HepG2 (cell line): ENCODE measurements around the gene TOMM22. TPM values are rescaled to one million over a fixed set of nuclear protein-coding genes. Genes with fewer than 3 reads are reported as not detected.

Experiments
- ADNP ChIP-seq: sonication (generic); formaldehyde crosslinking; IDR thresholded peaks from 2 replicates; pipeline ENCODE4 v1.4.0; 2020; ENCODE audit warnings: missing genetic modification reagents
- ARID2 ChIP-seq: sonication (generic); formaldehyde crosslinking; IDR thresholded peaks from 2 replicates; pipeline ENCODE4 v1.8.1; 2022; ENCODE audit warnings: mild to moderate bottlenecking, missing genetic modification reagents, borderline replicate concordance
- ARID4A ChIP-seq: sonication (generic); formaldehyde crosslinking; IDR thresholded peaks from 2 replicates; pipeline ENCODE4 v1.5.0; 2020; ENCODE audit warnings: mild to moderate bottlenecking, missing genetic modification reagents, borderline replicate concordance
- ARNTL ChIP-seq: sonication (generic); formaldehyde crosslinking; IDR thresholded peaks from 2 replicates; pipeline ENCODE4 v1.4.0; 2020; ENCODE audit warnings: mild to moderate bottlenecking, missing genetic modification reagents
- JUN ChIP-seq: sonication (generic); formaldehyde crosslinking; IDR thresholded peaks from 2 replicates; pipeline ENCODE4 v1.4.0; 2020; ENCODE audit warnings: mild to moderate bottlenecking, missing genetic modification reagents
- KMT2A ChIP-seq: sonication (generic); formaldehyde crosslinking; IDR thresholded peaks from 2 replicates; pipeline ENCODE4 v1.4.0; 2020; ENCODE audit warnings: missing genetic modification reagents
- MIER2 ChIP-seq: IDR thresholded peaks from 2 replicates; pipeline ENCODE4 v1.6.1; 2016; ENCODE audit warnings: missing biosample characterization, missing genetic modification reagents
- SYNCRIP ChIP-seq: fragments of 200-400 bp; formaldehyde crosslinking; IDR thresholded peaks from 2 replicates; pipeline ENCODE4 v1.6.1; 2018; ENCODE audit warnings: mild to moderate bottlenecking, low read depth, low read length; ENCODE audit not compliant: insufficient read depth
- TERF1 ChIP-seq: sonication (generic); formaldehyde crosslinking; IDR thresholded peaks from 2 replicates; pipeline ENCODE4 v1.8.0; 2022; ENCODE audit warnings: mild to moderate bottlenecking, missing genetic modification reagents, moderate library complexity
- THYN1 ChIP-seq: sonication (generic); formaldehyde crosslinking; IDR thresholded peaks from 2 replicates; pipeline ENCODE4 v1.8.1; 2023; ENCODE audit warnings: low read depth, mild to moderate bottlenecking, moderate library complexity, missing genetic modification reagents, borderline replicate concordance
- ZNF282 ChIP-seq: fragments of 450-650 bp; IDR thresholded peaks from 2 replicates; pipeline ENCODE4 v1.6.1; 2018; ENCODE audit not compliant: partially characterized antibody
- ZNF770 ChIP-seq: sonication (generic); formaldehyde crosslinking; IDR thresholded peaks from 2 replicates; pipeline ENCODE4 v1.5.0; 2020; ENCODE audit warnings: mild to moderate bottlenecking, missing genetic modification reagents
- polyA plus RNA-seq, 8 experiments: library from polyadenylated mRNA; depleted of rRNA in 3 of 8; stranded (reverse) in 7 of 8; unstranded in 1 of 8; fragments of >200 nt; fragmentation: Illumina TruSeq in 4 of 8; extraction: Trizol in 4 of 8; gene quantifications; 2 replicates each; pipeline versions ENCODE4 v1.2.1 to v1.2.3, GENCODE V29; 2011 to 2016; ENCODE audit warnings: low read depth in 4 of 8, missing spikeins in 1 of 8, mixed read lengths in 1 of 8; ENCODE audit not compliant: insufficient read depth in 1 of 8
- total RNA-seq, 5 experiments: library from RNA; depleted of rRNA; stranded (reverse); fragments of >200 nt; fragmentation: Illumina TruSeq; extraction: Trizol; gene quantifications; 2 replicates each; pipeline ENCODE4 v1.2.3, GENCODE V29; 2016; ENCODE audit warnings: low read depth in 1 of 5

TOMM22 gene
- total and polyA plus RNA-seq, 2 of the 13 experiments (the other 11 are each of a cell fraction or from before 2014, with no cell fraction given): 46.9 to 118 TPM

- TF ChIP-seq ARID4A (CRISPR knock-in tag) (peak; percentile 96), SYNCRIP (no peak), JUN (CRISPR knock-in tag) (no peak), ARID2 (CRISPR knock-in tag) (0 out of 2 replicates have a peak, but pooled peaks have one; percentile 15), ARNTL (CRISPR knock-in tag) (no peak), ADNP (no peak), THYN1 (CRISPR knock-in tag) (no peak), KMT2A (CRISPR knock-in tag) (peak; percentile 98), TERF1 (no peak), ZNF770 (CRISPR knock-in tag) (peak; percentile 55), MIER2 (CRISPR knock-in tag) (peak; percentile 80), ZNF282 (no peak)
- TF ChIP-seq, all 625 proteins: peak for 415
Measured at GRCh38 chr22:38681582-38682335, at the start of gene TOMM22 (continued).
